HL-60 (cell line): ENCODE results near the gene INPP4B.

ENCODE experiments used
- CTCF ChIP-seq: IDR thresholded peaks from one replicate; pipeline ENCODE4 v1.5.1; 2011; ENCODE audit warnings: low read length, control low read depth, inconsistent platforms; ENCODE audit not compliant: insufficient read depth
- GABPA ChIP-seq: IDR thresholded peaks from 2 replicates; pipeline ENCODE4 v1.6.1; 2012; ENCODE audit warnings: low read depth
- POLR2AphosphoS5 ChIP-seq: IDR thresholded peaks from 2 replicates; pipeline ENCODE4 v1.6.1; 2012; ENCODE audit warnings: low read depth
- REST ChIP-seq: IDR thresholded peaks from 2 replicates; pipeline ENCODE4 v1.6.1; 2012; ENCODE audit warnings: low read depth; ENCODE audit not compliant: insufficient replicate concordance

DNA sequence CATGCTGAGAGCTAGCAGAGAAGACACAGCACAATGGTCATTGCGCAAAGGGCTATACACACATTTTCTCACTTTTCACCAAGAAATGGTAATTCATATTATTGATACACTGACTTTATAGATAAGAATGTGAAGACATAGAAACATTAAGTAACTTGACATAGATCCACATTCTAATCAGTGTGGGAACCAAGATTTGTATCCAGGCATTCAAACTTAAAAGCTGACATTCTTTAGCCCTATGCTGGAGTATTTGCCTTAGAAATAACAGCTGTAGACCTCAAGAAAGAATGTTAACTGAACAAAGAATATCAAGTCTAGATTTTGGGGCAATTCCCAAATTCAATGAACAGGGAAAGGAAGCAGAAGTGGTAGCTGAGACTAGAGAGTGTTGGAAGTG lies 824.9 kb downstream of the INPP4B start:
- TF ChIP-seq CTCF (no peak), REST (no peak), POLR2AphosphoS5 (no peak), GABPA (no peak)
